ENCODE results near the gene DLG2.
"Not testable (repeated sequence)": the region's sequence is repeated elsewhere in the genome, so short reads cannot be mapped to it uniquely, and the experiment has no call there.

DLG2 gene

GRCh38 chr11:83736684-83737083 lies 1890.5 kb downstream of the DLG2 start:
- TF ChIP-seq CTCF (IDR thresholded peaks at IDR 0.05; ENCODE audit: insufficient read depth, low read length, missing control alignments), result no peak
- POLR2A ChIA-PET, result no interaction called here
- no peak for DNase-seq (ENCODE audit: low read depth, low spot score)
- no peak overlapping the region for H3K4me3 ChIP-seq (ENCODE audit: low read depth, low read length)
- CTCF ChIA-PET, result interaction anchor here (2.6 kb wide), 1 partner anchor 13 kb away, joined by 5 read pairs; no protein-coding TSS in a partner anchor

GRCh38 chr11:83734120-83734519 lies 1893.0 kb downstream of the DLG2 start:
- ChIA-PET CTCF (no interaction called here), POLR2A (no interaction called here)
- no peak for DNase-seq (ENCODE audit: low read depth, low spot score)
- no peak for TF ChIP-seq CTCF (IDR thresholded peaks at IDR 0.05; ENCODE audit: insufficient read depth, low read length, missing control alignments)
- no peak overlapping the region for H3K4me3 ChIP-seq (ENCODE audit: low read depth, low read length)

DNA sequence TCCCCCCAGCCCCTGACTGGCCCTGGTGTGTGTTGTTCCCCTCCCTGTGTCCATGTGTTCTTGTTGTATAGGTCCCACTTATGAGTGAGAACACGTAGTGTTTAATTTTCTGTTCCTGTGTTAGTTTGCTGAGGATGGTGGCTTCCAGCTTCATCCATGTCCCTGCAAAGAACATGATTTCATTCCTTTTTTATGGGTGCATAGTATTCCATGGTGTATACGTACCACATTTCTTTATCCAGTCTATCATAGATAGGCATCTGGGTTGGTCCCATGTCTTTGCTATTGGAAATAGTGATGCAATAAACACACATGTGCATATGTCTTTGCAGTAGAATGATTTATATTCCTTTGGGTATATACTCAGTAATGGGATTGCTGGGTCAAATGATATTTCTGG lies 1895.9 kb downstream of the DLG2 start:
- H3K4me3 ChIP-seq (ENCODE audit: low read depth, low read length); CTCF ChIA-PET: not testable (repeated sequence)

GRCh38 chr11:83728281-83728680 lies 1898.9 kb downstream of the DLG2 start:
- POLR2A ChIA-PET, result no interaction called here

More for the DNA sequence above, 1895.9 kb downstream of the DLG2 start:
- DNase-seq (ENCODE audit: low read depth, low spot score); POLR2A ChIA-PET: not testable (repeated sequence)

DNA sequence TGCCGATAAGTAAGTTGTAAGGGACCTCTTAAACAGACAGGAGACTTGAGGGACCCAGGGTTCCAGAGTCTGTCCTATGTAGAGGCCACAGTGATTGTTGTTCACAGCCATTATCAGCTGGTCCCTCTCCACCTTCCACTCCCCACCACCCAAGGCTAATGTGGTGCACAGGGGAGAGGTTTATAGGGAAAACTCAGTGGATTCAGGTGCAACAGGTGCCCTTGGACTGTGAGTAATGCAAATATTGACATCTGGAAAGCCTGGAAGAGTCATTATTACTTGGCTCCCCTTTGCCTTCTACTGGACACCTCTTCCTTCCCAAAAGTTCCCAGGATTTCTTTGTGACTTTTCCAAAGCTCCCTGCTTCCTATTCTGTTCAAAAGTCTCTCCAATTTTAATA lies 1899.9 kb downstream of the DLG2 start:
- no peak for DNase-seq (ENCODE audit: low read depth, low spot score)
- ChIA-PET POLR2A (no interaction called here), CTCF (interaction anchor here (1.5 to 9.3 kb wide), 2 partner anchors 11 to 434 kb away, joined by 3 to 95 read pairs; no protein-coding TSS in a partner anchor)
- no peak overlapping the region for H3K4me3 ChIP-seq (ENCODE audit: low read depth, low read length)
- no peak for TF ChIP-seq CTCF (IDR thresholded peaks at IDR 0.05; ENCODE audit: insufficient read depth, low read length, missing control alignments)

More at GRCh38 chr11:83728281-83728680, 1898.9 kb downstream of the DLG2 start:
- TF ChIP-seq CTCF (IDR thresholded peaks at IDR 0.05; ENCODE audit: insufficient read depth, low read length, missing control alignments), result no peak
- H3K4me3 ChIP-seq (ENCODE audit: low read depth, low read length), result no peak overlapping the region
- DNase-seq (ENCODE audit: low read depth, low spot score), result no peak
- CTCF ChIA-PET, result no interaction called here

DNA sequence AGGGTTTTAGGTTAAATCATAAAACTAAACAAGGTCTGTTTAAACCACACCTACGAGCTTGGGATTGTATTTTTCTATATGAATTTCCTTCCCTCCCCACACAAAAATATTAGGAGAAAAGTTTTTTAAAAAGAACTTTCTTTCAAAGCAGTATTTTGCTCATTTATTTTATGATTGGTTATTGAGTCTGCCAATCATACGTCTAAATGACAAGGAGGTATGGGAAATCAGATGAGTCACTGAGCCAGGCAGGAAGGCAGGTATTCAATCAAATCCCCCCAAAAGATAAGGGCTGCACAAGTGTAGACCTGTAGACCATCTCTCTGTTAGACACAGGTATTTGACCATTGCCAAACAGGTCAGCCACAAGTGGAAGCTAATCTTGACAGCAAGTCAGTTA lies 1900.8 kb downstream of the DLG2 start:
- H3K4me3 ChIP-seq (ENCODE audit: low read depth, low read length), result no peak overlapping the region
- no peak for TF ChIP-seq CTCF (IDR thresholded peaks at IDR 0.05; ENCODE audit: insufficient read depth, low read length, missing control alignments)
- DNase-seq (ENCODE audit: low read depth, low spot score), result no peak
- ChIA-PET CTCF (interaction anchor here (1.1 to 9.3 kb wide), 4 partner anchors 10 to 433 kb away, joined by 3 to 95 read pairs (median 5); no protein-coding TSS in a partner anchor), POLR2A (no interaction called here)

GRCh38 chr11:83725728-83726127 lies 1901.4 kb downstream of the DLG2 start:
- no peak overlapping the region for H3K4me3 ChIP-seq (ENCODE audit: low read depth, low read length)
- POLR2A ChIA-PET, result no interaction called here
- CTCF ChIA-PET, result interaction anchor here (1.1 to 9.3 kb wide), 3 partner anchors 9 to 432 kb away, joined by 3 to 95 read pairs (median 7); no protein-coding TSS in a partner anchor
- DNase-seq (ENCODE audit: low read depth, low spot score), result no peak
- no peak for TF ChIP-seq CTCF (IDR thresholded peaks at IDR 0.05; ENCODE audit: insufficient read depth, low read length, missing control alignments)
